Tibial nerve (tissue), 4 donors: ENCODE results near the gene PERM1.

Experiments used
- CTCF ChIP-seq, 5 experiments: fragments of 200-600 bp in 3 of 5; fragments of 450-650 bp in 2 of 5; sonication (generic) in 3 of 5; IDR thresholded peaks; one replicate each; pipeline ENCODE4 v1.5.1; 2016 to 2019; ENCODE audit warnings: antibody characterized with exemption in 5 of 5, mild to moderate bottlenecking in 3 of 5, moderate library complexity in 2 of 5
- EP300 ChIP-seq, 2 donors: sonication (generic); formaldehyde crosslinking; IDR thresholded peaks; one replicate each; pipeline ENCODE4 v1.6.1; 2017; ENCODE audit warnings: antibody characterized with exemption in 2 of 2, mild to moderate bottlenecking in 1 of 2
- POLR2A ChIP-seq, 2 donors: fragments of 450-650 bp; IDR thresholded peaks; one replicate each; pipeline ENCODE4 v1.6.1; 2017; ENCODE audit warnings: antibody characterized with exemption in 2 of 2, mild to moderate bottlenecking in 2 of 2, moderate library complexity in 2 of 2

GRCh38 chr1:966135-966703, 15.7 kb downstream of the PERM1 start, which contains the start of gene PLEKHN1:
- TF ChIP-seq CTCF (IDR thresholded peaks at IDR 0.05) = no peak
- no peak for TF ChIP-seq POLR2A (IDR thresholded peaks at IDR 0.05)
- TF ChIP-seq EP300 (IDR thresholded peaks at IDR 0.05) = no peak
